Measurements from ENCODE around the gene RSL24D1. TPM values are rescaled to one million over a fixed set of nuclear protein-coding genes. Genes with fewer than 3 reads are reported as not detected.
"Not testable (repeated sequence)": the region's sequence is repeated elsewhere in the genome, so short reads cannot be mapped to it uniquely, and the experiment has no call there.

Gene RSL24D1
- total RNA-seq, 4 donors from 2014 or later = 41.4 to 70.3 (median 47.5) TPM

DNA sequence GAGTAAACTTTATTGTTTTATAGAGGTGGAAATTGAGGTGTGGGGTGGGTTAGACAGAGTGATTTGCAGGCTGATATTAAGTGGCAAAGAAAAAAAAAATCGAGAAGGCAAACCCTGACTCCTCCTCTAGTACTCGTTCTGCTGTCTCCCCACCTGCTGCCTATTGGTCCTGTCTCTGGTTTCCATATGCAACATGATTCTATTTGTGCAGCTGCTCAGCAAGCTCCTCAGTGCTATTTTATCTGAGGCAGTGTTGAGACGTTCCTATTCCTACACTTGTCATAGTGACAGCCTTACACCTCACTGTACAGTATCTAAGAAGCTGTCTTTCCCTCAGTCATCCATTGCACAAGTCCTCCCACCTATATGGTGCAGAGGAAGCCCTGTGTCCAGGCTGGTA is 45.1 kb downstream of the RSL24D1 start:
- no peak for TF ChIP-seq CTCF (IDR thresholded peaks at IDR 0.05)
- no peak for TF ChIP-seq POLR2A (IDR thresholded peaks at IDR 0.05)
- DNase-seq (ENCODE audit: low spot score in 2 of 2) = no peak
- 42 to 47% methylated on average over 3 of the region's 3 CpGs for WGBS, 2 donors
- intact Hi-C loops (cut with DNase I; ENCODE audit: low total_unique reads) = no loop called here
- H3K4me3 ChIP-seq (ENCODE audit: low read depth, poor library complexity, severe bottlenecking) = no peak overlapping the region

DNA sequence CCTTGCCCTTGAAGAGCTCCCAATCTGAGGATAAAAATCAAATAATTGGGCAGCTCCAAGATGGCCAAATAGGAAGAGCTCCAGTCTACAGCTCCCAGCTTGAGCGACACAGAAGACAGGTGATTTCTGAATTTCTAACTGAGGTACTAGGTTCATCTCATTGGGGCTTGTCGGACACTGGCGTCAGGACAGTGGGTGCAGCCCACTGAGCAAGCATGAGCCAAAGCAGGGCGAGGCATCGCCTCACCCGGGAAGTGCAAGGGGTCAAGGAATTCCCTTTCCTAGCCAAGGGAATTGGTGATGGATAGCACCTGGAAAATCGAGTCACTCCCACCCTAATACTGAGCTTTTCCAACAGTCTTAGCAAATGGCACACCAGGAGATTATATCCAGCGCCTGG is 53.6 kb downstream of the RSL24D1 start:
- intact Hi-C loops (cut with DNase I; ENCODE audit: low total_unique reads) = not testable (repeated sequence)

GRCh38 chr15:55133972-55134371 is 62.8 kb downstream of the RSL24D1 start:
- H3K4me3 ChIP-seq (ENCODE audit: low read depth, poor library complexity, severe bottlenecking) = no peak overlapping the region
- intact Hi-C loops (cut with DNase I; ENCODE audit: low total_unique reads) = no loop called here
- no peak for DNase-seq (ENCODE audit: low spot score in 2 of 2)
- TF ChIP-seq CTCF (IDR thresholded peaks at IDR 0.05) (no peak), POLR2A (IDR thresholded peaks at IDR 0.05) (no peak)
- WGBS, 2 donors = 82 to 93% methylated on average over 2 of the region's 2 CpGs

More for the DNA sequence above, 53.6 kb downstream of the RSL24D1 start:
- not testable (repeated sequence) for H3K4me3 ChIP-seq (ENCODE audit: low read depth, poor library complexity, severe bottlenecking); DNase-seq (ENCODE audit: low spot score in 2 of 2)
- WGBS, 2 donors = 92 to 93% methylated on average over 8 of the region's 8 CpGs

DNA sequence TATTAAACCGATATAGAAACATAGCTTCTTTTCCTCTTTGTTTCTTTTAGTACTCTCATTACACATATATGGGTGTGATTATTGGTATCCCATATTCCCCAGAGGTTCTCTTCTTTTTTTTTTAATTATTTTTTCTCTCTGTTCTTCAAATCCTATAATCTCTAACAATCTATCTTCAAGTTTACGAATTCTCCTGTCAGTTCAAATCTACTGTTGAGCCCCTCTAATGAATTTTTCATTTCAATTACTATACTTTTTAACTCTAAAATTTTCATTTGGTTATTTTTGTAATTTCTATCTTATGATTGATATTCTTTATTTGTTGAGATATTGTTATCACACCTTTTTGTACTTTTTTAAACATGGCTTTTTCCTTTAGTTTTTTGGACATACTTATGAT is 64.1 kb downstream of the RSL24D1 start:
- DNase-seq (ENCODE audit: low spot score in 2 of 2) = no peak
- intact Hi-C loops (cut with DNase I; ENCODE audit: low total_unique reads) = no loop called here
- no peak for TF ChIP-seq POLR2A (IDR thresholded peaks at IDR 0.05)
- no peak for TF ChIP-seq CTCF (IDR thresholded peaks at IDR 0.05)
- 93 to 95% methylated on average over 2 of the region's 2 CpGs for WGBS, 2 donors
- H3K4me3 ChIP-seq (ENCODE audit: low read depth, poor library complexity, severe bottlenecking) = no peak overlapping the region

Other genes starting within 250 kb of the RSL24D1 start
- 10 to 100 TPM in 1 of 4 donors, 1 to 10 TPM in 3; 6.2 to 11.9 (median 7.5) TPM for gene RAB27A, start 92.9 kb upstream of the RSL24D1 start, total RNA-seq
- gene PIGBOS1, start 122.2 kb upstream of the RSL24D1 start, total RNA-seq = 10 to 100 TPM; 10.4 to 30.4 (median 12.0) TPM
- 10 to 100 TPM in 2 of 4 donors, 1 to 10 TPM in 2; 5.1 to 14.8 (median 9.5) TPM for gene PIGB, start 122.3 kb upstream of the RSL24D1 start, total RNA-seq
- gene CCPG1, start 211.4 kb upstream of the RSL24D1 start, total RNA-seq = 10 to 100 TPM; 20.1 to 36.1 (median 25.4) TPM
- 1 to 10 TPM; 1.5 to 3.3 (median 2.8) TPM for gene PIERCE2, start 211.6 kb upstream of the RSL24D1 start, total RNA-seq